H9 (cell line): ENCODE measurements around the gene HOXB6. TPM values are rescaled to one million over a fixed set of nuclear protein-coding genes. Genes with fewer than 3 reads are reported as not detected.
A peak's percentile ranks its signal among the peaks of the same experiment; 100 is the strongest.

Source experiments
- DNase-seq: peaks from one replicate; pipeline ENCODE4 v3.0.0-alpha.2; 2017
- H2AFZ ChIP-seq: one replicate; pipeline ENCODE4 v1.6.1; 2013; ENCODE audit warnings: mild to moderate bottlenecking, low read length, control low read depth, moderate library complexity
- H2AK5ac ChIP-seq: 2 replicates; pipeline ENCODE4 v1.6.1; 2013; ENCODE audit warnings: low read length, control low read depth, mixed read lengths; ENCODE audit not compliant: insufficient read length
- H2BK120ac ChIP-seq: one replicate; pipeline ENCODE4 v1.6.1; 2013; ENCODE audit warnings: low read depth, mild to moderate bottlenecking, low read length, control low read depth, inconsistent platforms; ENCODE audit not compliant: poor library complexity, severe bottlenecking
- H2BK12ac ChIP-seq: 2 replicates; pipeline ENCODE4 v1.6.1; 2013; ENCODE audit warnings: low read length, control low read depth, mixed read lengths, low read depth; ENCODE audit not compliant: insufficient read length
- H2BK15ac ChIP-seq: 2 replicates; pipeline ENCODE4 v1.6.1; 2013; ENCODE audit warnings: low read depth, low read length, control low read depth
- H2BK20ac ChIP-seq: one replicate; pipeline ENCODE4 v1.6.1; 2013; ENCODE audit warnings: low read depth, mild to moderate bottlenecking, low read length, control low read depth, inconsistent platforms; ENCODE audit not compliant: poor library complexity, severe bottlenecking
- H2BK5ac ChIP-seq: 2 replicates; pipeline ENCODE4 v1.6.1; 2013; ENCODE audit warnings: low read length, control low read depth, mixed read lengths; ENCODE audit not compliant: insufficient read length
- H3K14ac ChIP-seq: 2 replicates; pipeline ENCODE4 v1.6.1; 2013; ENCODE audit warnings: low read length, control low read depth; ENCODE audit not compliant: insufficient read depth
- H3K18ac ChIP-seq: 2 replicates; pipeline ENCODE4 v1.6.1; 2013; ENCODE audit warnings: low read depth, mild to moderate bottlenecking, mixed read lengths, low read length, control low read depth; ENCODE audit not compliant: insufficient read length
- H3K23ac ChIP-seq: 2 replicates; pipeline ENCODE4 v1.6.1; 2013; ENCODE audit warnings: low read length, control low read depth, mixed read lengths, low read depth; ENCODE audit not compliant: insufficient read length
- H3K23me2 ChIP-seq: 2 replicates; pipeline ENCODE4 v1.6.1; 2013; ENCODE audit warnings: low read depth, mild to moderate bottlenecking, mixed read lengths, low read length, control low read depth; ENCODE audit not compliant: insufficient read length, poor library complexity, severe bottlenecking
- H3K27ac ChIP-seq: 2 replicates; pipeline ENCODE4 v1.5.1; 2013; ENCODE audit warnings: low read length, control low read depth, mixed read lengths, low read depth; ENCODE audit not compliant: insufficient read length
- H3K27me3 ChIP-seq: 2 replicates; pipeline ENCODE4 v1.6.1; 2013; ENCODE audit warnings: low read length, control low read depth, inconsistent platforms; ENCODE audit not compliant: insufficient read depth
- H3K4ac ChIP-seq: 2 replicates; pipeline ENCODE4 v1.6.1; 2013; ENCODE audit warnings: low read depth, mild to moderate bottlenecking, control low read depth, inconsistent platforms, low read length, moderate library complexity
- H3K4me1 ChIP-seq: 2 replicates; pipeline ENCODE4 v1.6.1; 2013; ENCODE audit warnings: low read length, control low read depth, inconsistent platforms; ENCODE audit not compliant: insufficient read depth
- H3K4me2 ChIP-seq: 2 replicates; pipeline ENCODE4 v1.6.1; 2013; ENCODE audit warnings: low read length, control low read depth, mixed read lengths; ENCODE audit not compliant: insufficient read length, insufficient read depth
- H3K56ac ChIP-seq: 2 replicates; pipeline ENCODE4 v1.6.1; 2013; ENCODE audit warnings: low read depth, mild to moderate bottlenecking, mixed read lengths, low read length, control low read depth; ENCODE audit not compliant: insufficient read length
- H3K79me1 ChIP-seq: 2 replicates; pipeline ENCODE4 v1.6.1; 2013; ENCODE audit warnings: low read depth, mild to moderate bottlenecking, moderate library complexity, low read length, control low read depth, inconsistent platforms; ENCODE audit not compliant: insufficient read depth, poor library complexity, severe bottlenecking
- H3K79me2 ChIP-seq: 2 replicates; pipeline ENCODE4 v1.6.1; 2013; ENCODE audit warnings: low read length, control low read depth, inconsistent platforms; ENCODE audit not compliant: insufficient read depth
- H3K9ac ChIP-seq: 2 replicates; pipeline ENCODE4 v1.6.1; 2013; ENCODE audit warnings: low read length, control low read depth, mixed read lengths; ENCODE audit not compliant: insufficient read length; ENCODE audit errors: extremely low read depth
- H3K9me3 ChIP-seq: one replicate; pipeline ENCODE4 v1.6.1; 2013; ENCODE audit warnings: low read depth, low read length, inconsistent platforms; ENCODE audit not compliant: control insufficient read depth
- H3T11ph ChIP-seq: one replicate; pipeline ENCODE4 v1.6.1; 2013; ENCODE audit warnings: mild to moderate bottlenecking, low read length, control low read depth, inconsistent platforms
- H4K20me1 ChIP-seq: one replicate; pipeline ENCODE4 v1.6.1; 2013; ENCODE audit not compliant: control insufficient read depth, insufficient read length, insufficient read depth
- H4K5ac ChIP-seq: 2 replicates; pipeline ENCODE4 v1.6.1; 2013; ENCODE audit warnings: low read depth, mild to moderate bottlenecking, mixed read lengths, low read length, control low read depth; ENCODE audit not compliant: insufficient read length
- H4K8ac ChIP-seq: replicated peaks from 2 replicates; pipeline ENCODE4 v1.6.1; 2013; ENCODE audit warnings: low read length, control low read depth, mixed read lengths, low read depth; ENCODE audit not compliant: insufficient read length
- H4K91ac ChIP-seq: 2 replicates; pipeline ENCODE4 v1.6.1; 2013; ENCODE audit warnings: low read depth, mild to moderate bottlenecking, moderate library complexity, mixed read lengths, low read length, control low read depth; ENCODE audit not compliant: insufficient read length
- H3K27ac Mint-ChIP-seq, 3 experiments: 2 replicates in 2 of 3; 3 replicates in 1 of 3; pipeline ENCODE4 v1.8.0; 2020 to 2021; ENCODE audit warnings: mixed read lengths in 3 of 3, mild to moderate bottlenecking in 1 of 3, moderate library complexity in 1 of 3
- H3K27me3 Mint-ChIP-seq: 2 replicates; pipeline ENCODE4 v1.8.0; 2021; ENCODE audit warnings: low read depth, mild to moderate bottlenecking, moderate library complexity, mixed read lengths
- H3K36me3 Mint-ChIP-seq, 3 experiments: 2 replicates in 2 of 3; 3 replicates in 1 of 3; pipeline ENCODE4 v1.8.0; 2020 to 2021; ENCODE audit warnings: low read depth in 3 of 3, mixed read lengths in 3 of 3; ENCODE audit not compliant: insufficient read depth in 1 of 3
- H3K4me1 Mint-ChIP-seq, 2 experiments: 2 replicates each; pipeline ENCODE4 v1.8.0; 2020; ENCODE audit warnings: mixed read lengths in 2 of 2
- H3K4me3 Mint-ChIP-seq, 2 experiments: 2 replicates in 1 of 2; 3 replicates in 1 of 2; pipeline ENCODE4 v1.8.0; 2020 to 2021; ENCODE audit warnings: mild to moderate bottlenecking in 2 of 2, mixed read lengths in 2 of 2, moderate library complexity in 1 of 2
- H3K9me3 Mint-ChIP-seq, 2 experiments: 2 replicates in 1 of 2; 3 replicates in 1 of 2; pipeline ENCODE4 v1.8.0; 2020; ENCODE audit warnings: mild to moderate bottlenecking in 2 of 2, mixed read lengths in 2 of 2, moderate library complexity in 1 of 2
- CTCF ChIP-seq: fragments of 200-600 bp; sonication (generic); conservative IDR thresholded peaks from 3 replicates; pipeline ENCODE4 v1.8.0; 2021; ENCODE audit warnings: antibody characterized with exemption, mild to moderate bottlenecking
- WGBS: extraction: QIAGEN DNeasy Blood & Tissue Kit; methylation state at CpG from one replicate; pipeline ENCODE4 v1.1.7; 2013; ENCODE audit warnings: missing lambda C conversion rate, low lambda C conversion rate, mixed read lengths; ENCODE audit not compliant: insufficient read length; ENCODE audit errors: extremely low coverage; 5-methylcytosine and 5-hydroxymethylcytosine counted together
- total RNA-seq: library from RNA; stranded (reverse); gene quantifications from 2 replicates; pipeline ENCODE4 v1.2.1, GENCODE V29; 2021

Gene HOXB6
- total RNA-seq, 1 experiment from 2014 or later: not detected

- Mint-ChIP-seq H3K36me3 (peaks cover 0 to 1% (median 0%) of the 10 kb centered on the region in 3 experiments; a peak in 2 of 7 replicates), H3K4me1 (peaks cover 2 to 8% of the 10 kb centered on the region in 2 experiments; a peak in 2 of 4 replicates), H3K27me3 (peaks cover 100% of the 10 kb centered on the region), H3K27ac (no peak overlapping the region), H3K4me3 (no peak overlapping the region; a peak in 1 of 5 replicates), H3K9me3 (peaks cover 4 to 17% of the 10 kb centered on the region in 2 experiments)
- Histone ChIP-seq H3K79me1 (no peaks in the 10 kb centered on the region), H3K56ac (no peak overlapping the region), H4K5ac (no peak overlapping the region), H2AFZ (no peak overlapping the region), H3K4me2 (no peak overlapping the region), H3K14ac (no peak overlapping the region), H3K79me2 (no peaks in the 10 kb centered on the region; the same call in 1 of the 2 replicates), H3K23me2 (no peaks in the 10 kb centered on the region), H4K91ac (no peak overlapping the region), H3K27ac (no peak overlapping the region), H3K27me3 (peaks cover 97% of the 10 kb centered on the region), H2BK5ac (no peak overlapping the region), H2BK120ac (no peak overlapping the region), H2BK12ac (no peak overlapping the region), H3K4me1 (no peaks in the 10 kb centered on the region; the same call in 1 of the 2 replicates), H2BK15ac (no peak overlapping the region), H4K20me1 (no peaks in the 10 kb centered on the region), H3K4ac (no peak overlapping the region), H3K18ac (no peak overlapping the region), H3T11ph (no peak overlapping the region), H4K8ac (no peak overlapping the region), H3K23ac (no peak overlapping the region), H3K9me3 (no peaks in the 10 kb centered on the region), H3K9ac (no peak overlapping the region), H2BK20ac (no peak overlapping the region), H2AK5ac (no peak overlapping the region)
- no CpG with 5 or more reads among the region's 7 CpGs for WGBS
- TF ChIP-seq CTCF: no peak
- DNase-seq: peak; percentile 42
These were observed 27.9 kb upstream of the HOXB6 start for GRCh38 chr17:48632579-48633265.
